Esophagus squamous epithelium (tissue), 4 donors: Measurements from ENCODE around the gene ETNPPL.

Source experiments
- POLR2A ChIP-seq, 4 donors: fragments of 450-650 bp; IDR thresholded peaks; one replicate each; pipeline ENCODE4 v1.6.1; 2017; ENCODE audit warnings: antibody characterized with exemption in 4 of 4, mild to moderate bottlenecking in 4 of 4, moderate library complexity in 3 of 4
- TF ChIP-seq, protein P1 (sequence below), 6 experiments: fragments of 450-650 bp in 4 of 6; fragments of 200-600 bp in 2 of 6; sonication (generic) in 2 of 6; IDR thresholded peaks; one replicate each; pipeline ENCODE4 v1.5.1; 2016 to 2019; ENCODE audit warnings: antibody characterized with exemption in 6 of 6, mild to moderate bottlenecking in 4 of 6, moderate library complexity in 4 of 6

GRCh38 chr4:108774809-108775530 lies 12.1 kb upstream of the ETNPPL start:
- TF ChIP-seq, protein P1, sequence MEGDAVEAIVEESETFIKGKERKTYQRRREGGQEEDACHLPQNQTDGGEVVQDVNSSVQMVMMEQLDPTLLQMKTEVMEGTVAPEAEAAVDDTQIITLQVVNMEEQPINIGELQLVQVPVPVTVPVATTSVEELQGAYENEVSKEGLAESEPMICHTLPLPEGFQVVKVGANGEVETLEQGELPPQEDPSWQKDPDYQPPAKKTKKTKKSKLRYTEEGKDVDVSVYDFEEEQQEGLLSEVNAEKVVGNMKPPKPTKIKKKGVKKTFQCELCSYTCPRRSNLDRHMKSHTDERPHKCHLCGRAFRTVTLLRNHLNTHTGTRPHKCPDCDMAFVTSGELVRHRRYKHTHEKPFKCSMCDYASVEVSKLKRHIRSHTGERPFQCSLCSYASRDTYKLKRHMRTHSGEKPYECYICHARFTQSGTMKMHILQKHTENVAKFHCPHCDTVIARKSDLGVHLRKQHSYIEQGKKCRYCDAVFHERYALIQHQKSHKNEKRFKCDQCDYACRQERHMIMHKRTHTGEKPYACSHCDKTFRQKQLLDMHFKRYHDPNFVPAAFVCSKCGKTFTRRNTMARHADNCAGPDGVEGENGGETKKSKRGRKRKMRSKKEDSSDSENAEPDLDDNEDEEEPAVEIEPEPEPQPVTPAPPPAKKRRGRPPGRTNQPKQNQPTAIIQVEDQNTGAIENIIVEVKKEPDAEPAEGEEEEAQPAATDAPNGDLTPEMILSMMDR (IDR thresholded peaks at IDR 0.05) = peak in 2 of 6 experiments; percentile 7 to 22
- no peak for TF ChIP-seq POLR2A (IDR thresholded peaks at IDR 0.05)
